Naive thymus-derived CD8-positive, alpha-beta T cell (primary cell): ENCODE data around the gene WDR38. TPM values are rescaled to one million over a fixed set of nuclear protein-coding genes. Genes with fewer than 3 reads are reported as not detected.

ENCODE experiments used
- ATAC-seq, 2 donors: fragments of 150-1000 bp; cut with Tn5 transposase in 1 of 2; sonication (Bioruptor Pico), chemical (Tn5 transposase) in 1 of 2; 1 replicate in 1 of 2; 2 replicates in 1 of 2; pipeline ENCODE4 v1.10.0; 2021; ENCODE audit warnings: mild to moderate bottlenecking in 2 of 2, moderate library complexity in 2 of 2
- POLR2A ChIA-PET: fragments of 350-600 bp; sonication (Branson Sonifier 250); formaldehyde crosslinking; loops from one replicate; lab custom pipeline; 2021; ENCODE audit warnings: antibody characterized with exemption; lab: Charles Lee
- DNase-seq, 10 donors: peaks; one replicate each; pipeline versions ENCODE4 v3.0.0 to v3.0.0-alpha.2; 2020 to 2022
- H3K27ac Mint-ChIP-seq, 10 donors: one replicate each; pipeline ENCODE4 v1.8.0; 2020 to 2022; ENCODE audit warnings: mild to moderate bottlenecking in 10 of 10, mixed read lengths in 10 of 10, moderate library complexity in 4 of 10, inconsistent platforms in 1 of 10
- H3K27me3 Mint-ChIP-seq, 5 donors: one replicate each; pipeline ENCODE4 v1.8.0; 2021 to 2022; ENCODE audit warnings: mixed read lengths in 5 of 5
- H3K36me3 Mint-ChIP-seq, 3 donors: one replicate each; pipeline ENCODE4 v1.8.0; 2020 to 2022; ENCODE audit warnings: mixed read lengths in 3 of 3, mild to moderate bottlenecking in 2 of 3, inconsistent platforms in 1 of 3
- H3K4me1 Mint-ChIP-seq, 4 donors: one replicate each; pipeline ENCODE4 v1.8.0; 2021 to 2022; ENCODE audit warnings: mixed read lengths in 4 of 4
- H3K4me3 Mint-ChIP-seq, 10 donors: one replicate each; pipeline ENCODE4 v1.8.0; 2020 to 2022; ENCODE audit warnings: mild to moderate bottlenecking in 10 of 10, mixed read lengths in 10 of 10, moderate library complexity in 6 of 10, inconsistent platforms in 1 of 10
- H3K9me3 Mint-ChIP-seq, 9 donors: one replicate each; pipeline ENCODE4 v1.8.0; 2020 to 2022; ENCODE audit warnings: mixed read lengths in 9 of 9, mild to moderate bottlenecking in 3 of 9, inconsistent platforms in 1 of 9, moderate library complexity in 1 of 9
- polyA plus RNA-seq, 3 donors: library from polyadenylated mRNA; unstranded; fragments of 300-500 nt; fragmentation: Illumina TruSeq; gene quantifications; one replicate each; pipeline ENCODE4 v1.2.3, GENCODE V29; 2021
- total RNA-seq, 8 experiments: library from RNA in 2 of 8; stranded (reverse) in 2 of 8; gene quantifications; one replicate each; pipeline ENCODE4 v1.2.3 and lab custom pipeline; 2021 to 2026

The WDR38 gene, protein sequence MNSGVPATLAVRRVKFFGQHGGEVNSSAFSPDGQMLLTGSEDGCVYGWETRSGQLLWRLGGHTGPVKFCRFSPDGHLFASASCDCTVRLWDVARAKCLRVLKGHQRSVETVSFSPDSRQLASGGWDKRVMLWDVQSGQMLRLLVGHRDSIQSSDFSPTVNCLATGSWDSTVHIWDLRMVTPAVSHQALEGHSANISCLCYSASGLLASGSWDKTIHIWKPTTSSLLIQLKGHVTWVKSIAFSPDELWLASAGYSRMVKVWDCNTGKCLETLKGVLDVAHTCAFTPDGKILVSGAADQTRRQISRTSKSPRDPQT
- total RNA-seq: not detected
- not detected for polyA plus RNA-seq
- total RNA-seq (lab: John Stamatoyannopoulos, UW): 0.14 to 2.5 (median 0.18) reads per million in 6 experiments

GRCh38 chr9:124852829-124853531 is at the start of gene WDR38:
TSS of gene WDR38 (plus strand) at chr9:124853460. CDS start at chr9:124853532, 72 bp downstream.
- Mint-ChIP-seq H3K36me3 (peaks cover 0 to 13% (median 0%) of the 10 kb centered on the region in 3 donors), H3K9me3 (no peaks in the 10 kb centered on the region), H3K4me1 (peaks cover 7 to 16% (median 12%) of the 10 kb centered on the region in 4 donors), H3K4me3 (peak within 1 kb of the TSS; percentile 54 to 77 (median 67)), H3K27ac (peak within 1 kb of the TSS in 6 of 10 donors; percentile 43 to 87 (median 66)), H3K27me3 (peaks cover 0 to 16% (median 11%) of the 10 kb centered on the region in 5 donors)
- ATAC-seq (peak; percentile 81 to 85), DNase-seq (peak; percentile 68 to 85 (median 77))
- POLR2A ChIA-PET: interaction anchor here (1.1 to 3.6 kb wide), 3 partner anchors 9 to 81 kb away, joined by 4 to 16 read pairs (median 11); partner anchors contain the start of genes ARPC5L, NR6A1 and RPL35

DNA sequence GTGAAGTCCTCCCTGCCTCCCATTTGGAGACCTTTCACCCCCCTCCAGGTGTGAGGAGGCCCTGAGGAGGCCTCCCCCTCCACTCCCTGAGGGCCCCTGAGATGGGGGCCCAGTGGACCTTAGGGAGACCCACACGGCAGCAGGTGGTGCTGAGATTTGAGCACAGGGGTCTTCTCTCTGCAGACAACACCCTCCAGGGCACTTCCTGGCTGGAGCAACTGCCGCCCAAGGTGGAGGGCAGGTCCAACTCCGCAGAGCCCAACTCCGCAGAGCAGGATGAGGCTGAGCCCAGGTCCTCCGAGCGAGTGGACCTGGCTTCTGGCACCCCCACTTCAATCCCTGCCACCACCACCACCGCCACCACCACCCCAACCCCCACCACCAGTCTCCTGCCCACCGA is 49.3 kb upstream of the WDR38 start:
- peaks cover 1 to 36% (median 20%) of the 10 kb centered on the region in 5 donors for H3K27me3 Mint-ChIP-seq
- DNase-seq (no peak), ATAC-seq (no peak)
- no peak overlapping the region for H3K4me3 Mint-ChIP-seq
- H3K36me3 Mint-ChIP-seq: no peaks in the 10 kb centered on the region
- no peak overlapping the region for H3K27ac Mint-ChIP-seq
- peaks cover 0 to 10% (median 2%) of the 10 kb centered on the region in 4 donors for H3K4me1 Mint-ChIP-seq
- H3K9me3 Mint-ChIP-seq: no peaks in the 10 kb centered on the region
- POLR2A ChIA-PET: no interaction called here

GRCh38 chr9:124805186-124805585 is 48.1 kb upstream of the WDR38 start:
- H3K36me3 Mint-ChIP-seq: no peaks in the 10 kb centered on the region
- POLR2A ChIA-PET: no interaction called here
- H3K4me1 Mint-ChIP-seq: peaks cover 0 to 8% (median 2%) of the 10 kb centered on the region in 4 donors
- DNase-seq (no peak), ATAC-seq (no peak)
- no peak overlapping the region for H3K27ac Mint-ChIP-seq
- no peaks in the 10 kb centered on the region for H3K9me3 Mint-ChIP-seq
- H3K27me3 Mint-ChIP-seq: peaks cover 1 to 34% (median 18%) of the 10 kb centered on the region in 5 donors
- H3K4me3 Mint-ChIP-seq: no peak overlapping the region

GRCh38 chr9:124808246-124808956 is 44.9 kb upstream of the WDR38 start:
- no peak for ATAC-seq
- POLR2A ChIA-PET: interaction anchor here (0.5 kb wide), 1 partner anchor 127 kb away, joined by 3 read pairs; no protein-coding TSS in a partner anchor
- Mint-ChIP-seq H3K36me3 (no peaks in the 10 kb centered on the region), H3K9me3 (no peaks in the 10 kb centered on the region), H3K4me1 (no peaks in the 10 kb centered on the region), H3K4me3 (no peak overlapping the region), H3K27me3 (peaks cover 0 to 10% (median 6%) of the 10 kb centered on the region in 5 donors), H3K27ac (no peak overlapping the region)
- peak in 1 of 10 donors; percentile 43 for DNase-seq

DNA sequence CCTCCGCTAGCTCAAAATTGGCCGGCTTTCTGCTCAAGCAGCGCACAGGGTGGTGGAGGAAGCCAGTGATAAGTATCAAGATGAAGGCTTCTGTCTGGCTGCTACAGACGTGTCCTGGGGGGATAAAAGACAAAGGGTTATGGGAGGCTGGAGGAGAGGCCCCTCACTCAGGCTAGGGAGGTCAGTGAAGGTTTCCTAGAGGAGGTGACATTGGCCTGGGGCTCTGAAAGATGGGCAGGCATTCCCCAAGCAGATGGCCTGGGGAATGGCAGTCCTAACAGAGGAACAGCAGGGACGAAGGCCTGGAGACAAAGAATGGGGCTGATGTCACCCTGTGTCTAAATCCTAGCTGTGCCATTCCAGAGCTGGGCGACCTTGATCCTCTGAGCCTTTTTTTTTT is 44.0 kb upstream of the WDR38 start:
- Mint-ChIP-seq H3K4me1 (no peaks in the 10 kb centered on the region), H3K9me3 (no peaks in the 10 kb centered on the region), H3K36me3 (no peaks in the 10 kb centered on the region), H3K4me3 (no peak overlapping the region), H3K27me3 (peaks cover 0 to 10% (median 6%) of the 10 kb centered on the region in 5 donors), H3K27ac (no peak overlapping the region)
- ATAC-seq (no peak), DNase-seq (peak in 1 of 10 donors; percentile 4)
- POLR2A ChIA-PET: no interaction called here

GRCh38 chr9:124809741-124810500 is 43.3 kb upstream of the WDR38 start:
- no peaks in the 10 kb centered on the region for H3K4me1 Mint-ChIP-seq
- POLR2A ChIA-PET: no interaction called here
- H3K27ac Mint-ChIP-seq: no peak overlapping the region
- peaks cover 0 to 10% (median 6%) of the 10 kb centered on the region in 5 donors for H3K27me3 Mint-ChIP-seq
- peak in 1 of 10 donors; percentile 34 for DNase-seq
- H3K4me3 Mint-ChIP-seq: no peak overlapping the region
- ATAC-seq: no peak
- H3K9me3 Mint-ChIP-seq: no peaks in the 10 kb centered on the region
- no peaks in the 10 kb centered on the region for H3K36me3 Mint-ChIP-seq

DNA sequence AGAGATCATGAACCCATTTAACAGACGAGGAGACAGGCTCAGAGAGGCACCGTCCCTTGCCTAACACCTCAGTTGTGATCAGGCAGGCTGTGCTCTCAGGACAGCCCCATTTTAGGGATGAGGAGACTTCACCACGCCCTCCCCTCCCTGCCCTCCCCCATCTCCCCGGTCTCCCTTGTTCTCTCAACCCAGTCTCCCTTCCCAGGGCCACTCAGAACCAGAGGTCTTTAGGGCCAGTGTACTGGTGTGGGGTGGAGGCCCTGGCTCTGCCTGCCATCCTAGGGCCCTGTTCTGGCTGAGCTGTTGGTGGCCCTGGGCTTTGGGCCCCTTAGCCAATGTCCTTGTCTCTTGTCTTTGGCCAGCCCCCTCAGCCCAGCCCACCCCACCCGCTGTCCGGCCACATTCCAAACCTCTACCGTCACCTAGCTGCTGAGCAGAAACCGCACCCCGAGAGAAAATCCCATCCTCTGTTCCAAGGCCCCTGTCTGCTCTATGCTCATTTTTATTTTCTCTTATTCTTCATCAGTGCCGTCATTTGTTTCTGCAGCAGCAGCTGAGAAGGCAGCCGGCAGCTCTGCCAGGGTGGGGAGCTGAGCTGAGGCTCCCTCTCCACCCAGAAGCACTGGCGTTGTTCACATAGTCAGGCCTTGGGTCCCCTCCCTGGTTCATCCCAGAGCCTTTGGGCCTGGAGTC is 42.5 kb upstream of the WDR38 start:
- Mint-ChIP-seq H3K27ac (no peak overlapping the region), H3K36me3 (no peaks in the 10 kb centered on the region), H3K27me3 (peaks cover 0 to 16% (median 6%) of the 10 kb centered on the region in 5 donors), H3K9me3 (no peaks in the 10 kb centered on the region), H3K4me3 (no peak overlapping the region), H3K4me1 (no peaks in the 10 kb centered on the region)
- no peak for ATAC-seq
- POLR2A ChIA-PET: no interaction called here
- DNase-seq: no peak

- ATAC-seq (no peak), DNase-seq (no peak)
- Mint-ChIP-seq H3K27me3 (peaks cover 1 to 25% (median 10%) of the 10 kb centered on the region in 5 donors), H3K4me1 (no peaks in the 10 kb centered on the region), H3K4me3 (no peak overlapping the region), H3K9me3 (no peaks in the 10 kb centered on the region), H3K36me3 (no peaks in the 10 kb centered on the region), H3K27ac (no peak overlapping the region)
- POLR2A ChIA-PET: interaction anchor here (0.6 kb wide), 1 partner anchor 314 kb away, joined by 5 read pairs; no protein-coding TSS in a partner anchor
Measured at GRCh38 chr9:124812441-124812876, 40.8 kb upstream of the WDR38 start.

GRCh38 chr9:124813041-124813440 is 40.2 kb upstream of the WDR38 start:
- Mint-ChIP-seq H3K9me3 (no peaks in the 10 kb centered on the region), H3K4me3 (no peak overlapping the region), H3K4me1 (peaks cover 0 to under 1% (median 0%) of the 10 kb centered on the region in 4 donors), H3K27me3 (peaks cover 1 to 29% (median 11%) of the 10 kb centered on the region in 5 donors), H3K27ac (no peak overlapping the region), H3K36me3 (no peaks in the 10 kb centered on the region)
- no peak for DNase-seq
- POLR2A ChIA-PET: no interaction called here
- ATAC-seq: no peak

DNA sequence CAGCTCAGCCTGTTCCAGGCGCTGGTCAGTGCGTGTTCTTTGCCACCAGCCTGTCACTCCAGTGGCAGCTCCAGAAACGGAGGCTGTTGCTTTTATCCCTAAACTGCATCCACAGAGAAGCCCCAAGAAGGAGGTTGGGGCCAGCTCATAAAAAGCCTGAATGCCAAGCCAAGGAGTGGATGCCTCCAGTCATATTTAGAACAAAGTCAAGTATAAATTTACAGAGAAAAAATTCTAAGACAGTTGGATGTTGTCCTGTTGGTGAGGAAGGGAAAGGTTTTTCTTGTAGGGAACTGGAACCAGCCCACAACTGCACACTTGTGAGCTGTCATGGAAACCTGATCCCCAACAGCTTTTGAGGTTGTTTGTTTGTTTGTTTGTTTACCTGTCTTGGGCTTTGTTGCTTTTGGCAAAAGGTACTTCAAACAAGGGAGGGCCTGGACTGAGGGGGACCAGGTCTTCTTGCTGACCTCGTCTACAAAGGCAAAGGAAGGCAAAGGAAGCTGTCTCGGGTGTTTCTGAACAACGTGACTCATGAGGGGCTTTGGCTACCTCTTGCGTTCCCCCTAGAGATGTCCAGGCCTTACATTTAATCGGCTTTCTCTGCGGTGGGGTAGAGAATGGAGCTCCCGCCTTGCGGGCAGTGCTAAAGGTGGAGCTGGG is 39.6 kb upstream of the WDR38 start:
- ATAC-seq (no peak), DNase-seq (no peak)
- H3K36me3 Mint-ChIP-seq: no peaks in the 10 kb centered on the region
- POLR2A ChIA-PET: no interaction called here
- H3K9me3 Mint-ChIP-seq: no peaks in the 10 kb centered on the region
- H3K27me3 Mint-ChIP-seq: peaks cover 0 to 28% (median 10%) of the 10 kb centered on the region in 5 donors
- H3K4me1 Mint-ChIP-seq: peaks cover 0 to 5% (median 3%) of the 10 kb centered on the region in 4 donors
- H3K4me3 Mint-ChIP-seq: no peak overlapping the region
- no peak overlapping the region for H3K27ac Mint-ChIP-seq

GRCh38 chr9:124814164-124814535 is 39.1 kb upstream of the WDR38 start:
- Mint-ChIP-seq H3K4me3 (no peak overlapping the region), H3K4me1 (peaks cover 0 to 5% (median 3%) of the 10 kb centered on the region in 4 donors), H3K9me3 (no peaks in the 10 kb centered on the region), H3K36me3 (no peaks in the 10 kb centered on the region), H3K27ac (no peak overlapping the region), H3K27me3 (peaks cover 0 to 25% (median 10%) of the 10 kb centered on the region in 5 donors)
- ATAC-seq (no peak), DNase-seq (no peak)
- POLR2A ChIA-PET: no interaction called here
